NCI-H774 (cell line): ENCODE measurements around the gene DNAJC12.
"Not testable (repeated sequence)": the region's sequence is repeated elsewhere in the genome, so short reads cannot be mapped to it uniquely, and the experiment has no call there.

Source experiments
- DNase-seq: peaks from one replicate; lab custom pipeline; 2025; lab: John Stamatoyannopoulos, UW

The DNAJC12 gene

GRCh38 chr10:67837541-67838314 is at the start of gene DNAJC12:
Gene DNAJC12 (minus strand): TSS chr10:67838188. CDS start chr10:67838011, 177 bp downstream.
- DNase-seq = peak; percentile 66

DNA sequence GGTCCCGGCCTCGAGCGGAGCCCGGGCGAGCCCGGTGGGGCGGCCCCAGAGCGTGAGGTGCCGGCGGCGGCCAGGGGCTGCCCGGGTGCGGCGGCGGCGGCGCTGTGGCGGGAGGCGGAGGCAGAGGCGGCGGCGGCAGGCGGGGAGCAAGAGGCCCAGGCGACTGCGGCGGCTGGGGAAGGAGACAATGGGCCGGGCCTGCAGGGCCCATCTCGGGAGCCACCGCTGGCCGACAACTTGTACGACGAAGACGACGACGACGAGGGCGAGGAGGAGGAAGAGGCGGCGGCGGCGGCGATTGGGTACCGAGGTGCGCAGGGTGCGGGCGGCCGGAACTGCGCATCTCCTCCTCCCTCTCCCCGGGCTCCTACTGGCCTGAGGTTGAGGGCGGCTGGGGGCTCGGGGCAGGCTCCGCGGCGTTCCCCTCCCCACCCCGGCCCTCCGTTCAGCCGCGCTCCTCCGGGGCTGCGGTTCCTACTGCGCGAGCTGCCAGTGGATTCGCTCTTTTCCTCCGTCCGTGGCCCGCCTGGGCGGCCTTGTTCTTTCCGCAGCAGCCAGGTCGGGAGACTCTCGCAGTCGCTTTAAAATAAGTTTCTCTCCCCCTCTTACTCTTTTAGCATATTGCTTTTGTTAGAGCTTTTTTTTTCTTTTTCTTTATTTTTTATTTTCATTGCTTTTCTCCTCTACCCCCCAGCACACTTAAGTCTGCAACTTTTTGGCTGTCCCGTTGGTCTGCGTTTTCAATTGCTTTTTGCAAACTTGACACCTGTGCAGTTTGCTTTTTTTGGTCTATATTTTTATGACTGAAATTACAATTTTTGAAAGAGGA is 47.1 kb upstream of the DNAJC12 start:
- DNase-seq = peak; percentile 76

- DNase-seq = peak; percentile 91
Observed at GRCh38 chr10:67884313-67884841, 46.4 kb upstream of the DNAJC12 start, which contains the start of gene SIRT1. Gene SIRT1 (plus strand): TSS chr10:67884656. CDS start chr10:67884722, 66 bp downstream.

DNA sequence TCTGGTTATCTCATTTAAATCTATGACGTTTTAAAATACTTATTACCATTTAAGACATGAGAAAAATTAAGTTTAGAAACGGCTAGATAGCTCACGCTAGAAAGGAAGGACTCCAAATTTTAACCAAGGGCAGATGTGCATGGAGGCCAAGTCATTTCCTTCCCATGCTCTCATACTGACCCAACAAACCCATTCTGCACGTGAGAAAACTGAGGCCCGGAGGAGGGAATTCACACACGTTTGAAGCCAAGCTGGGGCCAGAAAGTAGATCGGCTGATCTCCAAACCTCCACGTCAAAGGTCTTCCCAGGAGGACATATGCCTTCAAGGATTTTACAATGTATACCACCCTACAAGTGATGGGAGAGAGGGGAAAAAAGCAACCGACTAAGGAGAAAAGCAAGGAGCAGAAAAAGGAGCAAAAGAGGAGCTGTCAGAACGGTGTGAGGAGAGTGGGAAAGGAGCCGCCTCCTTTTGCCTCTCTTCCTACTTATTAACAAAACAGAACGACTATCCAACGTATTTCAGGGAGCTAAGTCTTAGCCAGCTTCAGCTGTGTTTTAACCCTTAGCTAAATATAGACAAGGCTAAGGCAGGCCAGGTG is 45.8 kb upstream of the DNAJC12 start:
- DNase-seq = peak; percentile 46

- DNase-seq = no peak
Observed at GRCh38 chr10:67878133-67878532, 40.1 kb upstream of the DNAJC12 start.

- DNase-seq = not testable (repeated sequence)
Observed at GRCh38 chr10:67877421-67877820, 39.4 kb upstream of the DNAJC12 start.

GRCh38 chr10:67875340-67876238 is 37.6 kb upstream of the DNAJC12 start:
- DNase-seq = no peak

GRCh38 chr10:67869996-67870395 is 32.0 kb upstream of the DNAJC12 start:
- DNase-seq = no peak

GRCh38 chr10:67868132-67868531 is 30.1 kb upstream of the DNAJC12 start:
- DNase-seq = no peak

GRCh38 chr10:67864607-67865371 is 26.8 kb upstream of the DNAJC12 start:
- no peak for DNase-seq

- DNase-seq = no peak
Observed at GRCh38 chr10:67863094-67863493, 25.1 kb upstream of the DNAJC12 start.

DNA sequence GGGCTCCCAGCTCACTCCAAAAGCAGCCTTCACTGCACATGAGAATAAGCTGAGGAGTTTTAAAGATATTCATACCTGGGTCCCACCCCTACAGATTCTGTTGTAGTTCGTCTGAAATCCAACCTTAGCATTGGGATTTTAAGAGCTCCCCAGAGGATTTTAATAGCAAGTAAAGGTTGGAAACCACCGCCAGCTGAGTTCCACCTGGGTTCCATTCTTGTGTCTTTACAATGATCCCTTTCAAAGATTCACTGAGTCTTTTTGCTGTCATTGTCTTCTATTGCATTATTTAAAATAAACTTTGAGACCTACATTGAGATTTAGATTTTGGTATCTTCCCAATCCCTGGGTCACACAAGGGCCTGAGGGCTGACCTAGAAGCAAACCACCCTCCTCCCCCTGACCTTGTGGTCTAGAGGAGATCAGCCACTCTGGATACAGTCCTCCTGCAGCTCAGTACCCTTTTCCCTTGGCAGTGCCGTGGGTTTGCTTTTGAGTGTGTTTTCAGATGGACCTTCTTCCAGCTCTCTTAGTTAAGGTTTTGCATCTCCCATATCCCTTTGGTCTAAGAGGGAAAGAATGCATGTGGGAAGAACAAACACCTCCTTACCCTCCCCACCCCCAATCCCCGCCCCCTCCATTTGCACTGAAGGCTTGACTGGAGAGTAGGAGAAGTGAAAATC is 23.9 kb upstream of the DNAJC12 start:
- DNase-seq = no peak

DNA sequence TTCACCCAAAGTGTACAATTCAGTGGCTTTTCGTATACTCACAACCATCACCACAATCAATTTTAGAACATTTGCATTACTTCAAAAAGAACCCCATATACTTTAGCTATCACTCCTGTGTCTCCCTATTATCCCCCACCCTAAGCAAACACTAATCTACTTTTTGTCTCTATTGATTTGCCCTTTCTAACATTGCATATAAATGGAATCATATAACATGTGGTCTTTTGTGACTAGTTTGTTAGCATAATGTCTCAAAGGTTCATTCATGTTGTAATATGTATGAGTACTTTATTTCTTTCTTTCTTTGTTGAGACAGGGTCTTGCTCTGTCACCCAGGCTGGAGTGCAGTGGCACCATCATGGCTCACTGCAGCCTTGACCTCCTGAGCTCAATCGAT is 21.0 kb upstream of the DNAJC12 start:
- DNase-seq = no peak

DNA sequence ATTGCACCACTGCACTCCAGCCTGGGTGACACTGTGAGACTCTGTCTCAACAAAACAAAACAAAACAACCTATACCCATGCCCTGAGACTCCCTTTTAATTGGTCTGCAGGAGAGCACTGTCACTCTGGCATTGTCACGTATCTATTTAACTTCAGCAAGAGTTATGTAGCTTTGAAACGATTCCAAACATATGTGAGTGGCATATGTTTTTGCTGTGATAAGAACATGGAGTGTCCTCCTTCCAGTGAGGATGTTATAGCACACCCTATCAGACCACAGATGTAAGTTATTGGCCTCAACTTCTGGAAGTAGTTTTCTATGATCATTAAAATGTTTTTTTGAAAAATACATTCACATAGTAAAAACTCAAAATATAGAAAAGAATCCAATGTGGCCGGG is 15.5 kb upstream of the DNAJC12 start:
- no peak for DNase-seq

DNA sequence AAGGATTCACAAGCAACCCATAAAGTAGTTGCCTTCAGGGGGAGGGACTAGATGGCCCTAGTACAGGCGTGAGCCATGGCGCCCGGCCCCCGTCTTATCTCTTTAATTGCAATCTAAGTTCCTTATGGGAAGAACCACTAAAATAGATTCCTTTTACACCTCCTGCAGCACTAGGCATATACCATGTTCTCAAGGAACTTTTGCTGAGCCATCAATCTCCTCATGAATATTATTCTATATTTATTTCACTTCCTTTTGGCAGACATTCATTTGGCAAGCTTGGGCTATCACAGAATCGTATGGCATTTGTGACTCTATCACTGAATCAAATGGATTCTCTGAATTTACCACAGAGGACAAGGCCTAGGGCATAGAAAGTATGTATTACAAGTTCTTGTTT is 14.8 kb upstream of the DNAJC12 start:
- DNase-seq = no peak

DNA sequence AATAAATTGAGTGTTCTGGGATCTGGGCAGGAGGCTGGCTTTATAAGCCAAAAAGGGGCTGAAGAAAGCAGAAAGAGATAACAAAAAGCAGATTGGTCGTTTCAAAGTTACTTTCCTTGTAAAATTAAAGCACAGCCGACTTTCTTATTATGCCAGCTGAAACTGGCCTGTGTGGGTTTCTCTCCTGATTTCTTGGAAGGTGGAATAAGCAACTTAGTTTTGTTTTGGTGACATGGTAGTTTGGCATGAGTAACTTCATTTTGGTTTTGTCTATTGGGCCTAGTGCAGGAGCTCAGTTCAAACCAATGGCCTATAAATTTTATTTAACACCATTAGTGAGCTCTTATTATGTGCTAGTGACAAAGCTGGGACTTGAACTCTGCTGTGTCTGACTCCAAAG is 13.2 kb upstream of the DNAJC12 start:
- no peak for DNase-seq

DNA sequence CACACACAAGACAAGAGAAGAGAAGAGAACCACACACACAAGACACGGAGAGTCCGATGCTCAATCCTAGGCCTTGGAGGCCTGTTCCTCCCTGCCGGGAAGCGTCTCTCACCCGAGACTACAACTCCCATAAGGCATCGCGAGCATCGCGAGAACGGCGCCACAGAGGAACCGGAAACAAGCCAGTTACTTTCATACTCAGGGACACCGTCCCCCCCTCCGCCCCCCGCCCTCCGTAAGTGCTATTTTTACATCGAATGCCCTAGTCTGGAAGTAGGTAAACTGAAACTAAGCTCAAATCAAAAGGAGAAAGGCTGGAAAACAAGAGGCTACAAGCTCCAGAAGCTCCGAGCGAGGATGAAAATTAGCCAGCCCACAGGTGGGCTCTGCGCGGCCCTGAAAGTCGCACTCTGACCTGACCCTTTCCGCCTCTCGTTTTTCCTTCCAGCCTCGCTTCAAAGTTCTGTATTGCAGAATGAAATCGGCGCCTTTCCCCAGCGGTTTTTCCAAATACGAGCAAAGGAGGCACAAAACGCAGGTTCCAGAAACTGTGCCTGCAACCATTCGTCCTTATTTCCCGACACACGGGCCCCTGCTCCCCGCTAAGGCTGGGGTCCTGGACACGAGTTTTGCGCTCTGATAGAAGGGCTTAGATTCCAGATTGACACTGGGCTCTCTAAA is 11.5 kb upstream of the DNAJC12 start:
- DNase-seq = peak; percentile 87

DNA sequence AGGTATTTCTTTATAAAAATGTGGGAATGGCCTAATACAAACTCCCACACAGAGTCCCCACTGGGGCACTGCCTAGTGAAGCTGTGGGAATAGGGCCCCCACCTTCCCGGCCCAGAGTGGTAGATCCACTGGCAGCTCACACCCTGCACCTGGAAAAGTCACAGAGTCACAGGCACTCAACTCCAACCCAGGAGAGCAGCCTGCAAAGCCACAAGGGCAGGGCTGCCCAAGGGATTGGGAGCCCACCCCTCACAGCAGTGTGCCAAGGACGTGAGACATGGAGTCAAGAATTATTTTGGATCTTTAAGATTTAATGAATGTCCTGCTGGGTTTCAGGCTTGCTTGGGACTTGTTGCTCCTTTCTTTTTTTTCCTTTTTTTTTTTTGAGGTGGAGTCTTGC is 5.3 kb upstream of the DNAJC12 start:
- no peak for DNase-seq

DNA sequence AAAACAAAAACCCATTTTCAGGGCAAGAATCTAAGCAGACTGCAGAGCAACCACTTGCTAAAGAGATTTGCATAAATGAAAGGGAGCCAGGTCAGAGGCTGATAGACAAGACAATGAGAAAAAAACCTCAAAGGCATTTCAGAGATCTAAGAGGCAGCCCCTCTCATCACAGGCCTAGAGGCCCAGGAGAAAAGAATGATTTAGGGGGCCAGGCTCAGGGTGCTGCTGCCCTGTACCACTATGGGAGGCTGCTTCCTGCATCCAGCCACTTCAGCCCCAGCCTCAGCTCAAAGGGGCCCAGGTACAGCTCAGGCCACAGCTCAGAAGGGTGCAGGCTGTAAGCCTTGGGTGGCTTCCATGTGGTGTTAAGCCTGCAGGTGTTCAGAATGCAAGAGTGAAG is 3.7 kb upstream of the DNAJC12 start:
- no peak for DNase-seq
